ENCODE measurements around the gene CHD2.
A peak's percentile ranks its signal among the peaks of the same experiment; 100 is the strongest.

Gene CHD2

GRCh38 chr15:92909136-92909781 lies 9.1 kb downstream of the CHD2 start:
- no peak overlapping the region for H3K4ac ChIP-seq (ENCODE audit: low read depth in 1 of 2, low read length in 2 of 2)
- H2BK5ac ChIP-seq (ENCODE audit: low read depth, low read length, poor library complexity, severe bottlenecking): peak overlapping the region; percentile 92
- DNase-seq: no peak
- peaks cover 5 to 33% of the 10 kb centered on the region in 2 experiments for H3K36me3 ChIP-seq (ENCODE audit: control insufficient read depth in 1 of 2, insufficient read depth in 2 of 2, low read depth in 1 of 2, low read length in 2 of 2)
- WGBS: 51% methylated on average over 5 of the region's 7 CpGs
- H3K4me3 ChIP-seq (ENCODE audit: insufficient read depth in 1 of 2, low read depth in 1 of 2, low read length in 2 of 2): peak overlapping the region in 1 of 2 experiments; percentile 62
- H3K18ac ChIP-seq (ENCODE audit: low read depth in 1 of 2, low read length in 2 of 2): no peak overlapping the region
- H3K27ac ChIP-seq (ENCODE audit: low read length, poor library complexity, severe bottlenecking): peak overlapping the region; percentile 98
- peak overlapping the region; percentile 55 for H3K4me2 ChIP-seq (ENCODE audit: low read length, poor library complexity, severe bottlenecking)
- H3K14ac ChIP-seq (ENCODE audit: low read length in 2 of 2): peak overlapping the region in 1 of 2 experiments; percentile 42
- H2BK120ac ChIP-seq (ENCODE audit: low read depth, low read length): no peak overlapping the region
- H3K9ac ChIP-seq (ENCODE audit: low read length): peak overlapping the region; percentile 100
- H4K8ac ChIP-seq (ENCODE audit: low read length): no peak overlapping the region
- no peaks in the 10 kb centered on the region for H3K79me1 ChIP-seq (replicated peaks; ENCODE audit: low read length, poor library complexity, severe bottlenecking)
- no peak overlapping the region for H2AFZ ChIP-seq (ENCODE audit: low read depth, low read length)
- no peaks in the 10 kb centered on the region for H3K9me3 ChIP-seq (ENCODE audit: control insufficient read depth, low read length)
- peaks cover 16% of the 10 kb centered on the region for H3K4me1 ChIP-seq (ENCODE audit: control insufficient read depth, insufficient read depth, low read depth, low read length)
- H3K27me3 ChIP-seq (ENCODE audit: control insufficient read depth in 1 of 2, insufficient read depth in 1 of 2, low read length in 2 of 2): no peaks in the 10 kb centered on the region
- peak overlapping the region in 1 of 2 experiments; percentile 34 for H2BK12ac ChIP-seq (ENCODE audit: low read length in 2 of 2)
- no peak overlapping the region for H2BK15ac ChIP-seq (ENCODE audit: low read depth, poor library complexity, severe bottlenecking)
- H2AK5ac ChIP-seq (ENCODE audit: low read length, severe bottlenecking): peak overlapping the region; percentile 99
- H3K23ac ChIP-seq (ENCODE audit: low read length in 2 of 2): peak overlapping the region in 1 of 2 experiments; percentile 93
- H4K91ac ChIP-seq (ENCODE audit: low read length): no peak overlapping the region

- H3K4me1 ChIP-seq (ENCODE audit: control insufficient read depth, insufficient read depth, low read depth, low read length): peaks cover 16% of the 10 kb centered on the region
- H2BK120ac ChIP-seq (ENCODE audit: low read depth, low read length): no peak overlapping the region
- no peaks in the 10 kb centered on the region for H3K9me3 ChIP-seq (ENCODE audit: control insufficient read depth, low read length)
- H2AK5ac ChIP-seq (ENCODE audit: low read length, severe bottlenecking): no peak overlapping the region
- no peak for DNase-seq
- peak overlapping the region; percentile 98 for H3K27ac ChIP-seq (ENCODE audit: low read length, poor library complexity, severe bottlenecking)
- H3K23ac ChIP-seq (ENCODE audit: low read length in 2 of 2): no peak overlapping the region
- H3K4me3 ChIP-seq (ENCODE audit: insufficient read depth in 1 of 2, low read depth in 1 of 2, low read length in 2 of 2): no peak overlapping the region
- no peak overlapping the region for H2AFZ ChIP-seq (ENCODE audit: low read depth, low read length)
- no peak overlapping the region for H3K14ac ChIP-seq (ENCODE audit: low read length in 2 of 2)
- H2BK12ac ChIP-seq (ENCODE audit: low read length in 2 of 2): no peak overlapping the region
- WGBS: over 99% methylated on average over 12 of the region's 13 CpGs
- no peak overlapping the region for H3K4ac ChIP-seq (ENCODE audit: low read depth in 1 of 2, low read length in 2 of 2)
- no peaks in the 10 kb centered on the region for H3K27me3 ChIP-seq (ENCODE audit: control insufficient read depth in 1 of 2, insufficient read depth in 1 of 2, low read length in 2 of 2)
- no peak overlapping the region for H3K4me2 ChIP-seq (ENCODE audit: low read length, poor library complexity, severe bottlenecking)
- H3K18ac ChIP-seq (ENCODE audit: low read depth in 1 of 2, low read length in 2 of 2): no peak overlapping the region
- no peak overlapping the region for H2BK5ac ChIP-seq (ENCODE audit: low read depth, low read length, poor library complexity, severe bottlenecking)
- H2BK15ac ChIP-seq (ENCODE audit: low read depth, poor library complexity, severe bottlenecking): no peak overlapping the region
- peak overlapping the region; percentile 21 for H3K9ac ChIP-seq (ENCODE audit: low read length)
- no peaks in the 10 kb centered on the region for H3K79me1 ChIP-seq (replicated peaks; ENCODE audit: low read length, poor library complexity, severe bottlenecking)
- no peak overlapping the region for H4K8ac ChIP-seq (ENCODE audit: low read length)
- peaks cover 5 to 41% of the 10 kb centered on the region in 2 experiments for H3K36me3 ChIP-seq (ENCODE audit: control insufficient read depth in 1 of 2, insufficient read depth in 2 of 2, low read depth in 1 of 2, low read length in 2 of 2)
- no peak overlapping the region for H4K91ac ChIP-seq (ENCODE audit: low read length)
Observed at GRCh38 chr15:92910451-92910850, 10.3 kb downstream of the CHD2 start.

- Histone ChIP-seq H3K4ac (ENCODE audit: low read depth in 1 of 2, low read length in 2 of 2) (no peak overlapping the region), H3K4me1 (ENCODE audit: control insufficient read depth, insufficient read depth, low read depth, low read length) (peaks cover 22% of the 10 kb centered on the region), H3K9me3 (ENCODE audit: control insufficient read depth, low read length) (no peaks in the 10 kb centered on the region), H3K36me3 (ENCODE audit: control insufficient read depth in 1 of 2, insufficient read depth in 2 of 2, low read depth in 1 of 2, low read length in 2 of 2) (peaks cover 14 to 63% of the 10 kb centered on the region in 2 experiments), H2BK12ac (ENCODE audit: low read length in 2 of 2) (no peak overlapping the region), H4K8ac (ENCODE audit: low read length) (no peak overlapping the region), H3K4me2 (ENCODE audit: low read length, poor library complexity, severe bottlenecking) (no peak overlapping the region), H3K79me1 (replicated peaks; ENCODE audit: low read length, poor library complexity, severe bottlenecking) (no peaks in the 10 kb centered on the region), H2AK5ac (ENCODE audit: low read length, severe bottlenecking) (peak overlapping the region; percentile 67), H4K91ac (ENCODE audit: low read length) (no peak overlapping the region), H3K4me3 (ENCODE audit: insufficient read depth in 1 of 2, low read depth in 1 of 2, low read length in 2 of 2) (peak overlapping the region in 1 of 2 experiments; percentile 19), H3K9ac (ENCODE audit: low read length) (peak overlapping the region; percentile 63), H3K18ac (ENCODE audit: low read depth in 1 of 2, low read length in 2 of 2) (no peak overlapping the region), H3K14ac (ENCODE audit: low read length in 2 of 2) (no peak overlapping the region), H3K27ac (ENCODE audit: low read length, poor library complexity, severe bottlenecking) (peak overlapping the region; percentile 44), H3K23ac (ENCODE audit: low read length in 2 of 2) (no peak overlapping the region), H2BK15ac (ENCODE audit: low read depth, poor library complexity, severe bottlenecking) (no peak overlapping the region), H2AFZ (ENCODE audit: low read depth, low read length) (no peak overlapping the region), H3K27me3 (ENCODE audit: control insufficient read depth in 1 of 2, insufficient read depth in 1 of 2, low read length in 2 of 2) (no peaks in the 10 kb centered on the region), H2BK5ac (ENCODE audit: low read depth, low read length, poor library complexity, severe bottlenecking) (no peak overlapping the region), H2BK120ac (ENCODE audit: low read depth, low read length) (no peak overlapping the region)
- 100% methylated on average over 1 of the region's 1 CpG for WGBS
- DNase-seq: no peak
Observed at GRCh38 chr15:92914103-92914499, 14.0 kb downstream of the CHD2 start.

- Histone ChIP-seq H2BK12ac (ENCODE audit: low read length in 2 of 2) (no peak overlapping the region), H2BK15ac (ENCODE audit: low read depth, poor library complexity, severe bottlenecking) (no peak overlapping the region), H3K4ac (ENCODE audit: low read depth in 1 of 2, low read length in 2 of 2) (no peak overlapping the region), H3K27ac (ENCODE audit: low read length, poor library complexity, severe bottlenecking) (peak overlapping the region; percentile 93), H3K14ac (ENCODE audit: low read length in 2 of 2) (no peak overlapping the region), H4K91ac (ENCODE audit: low read length) (no peak overlapping the region), H3K9ac (ENCODE audit: low read length) (peak overlapping the region; percentile 63), H3K4me1 (ENCODE audit: control insufficient read depth, insufficient read depth, low read depth, low read length) (peaks cover 19% of the 10 kb centered on the region), H4K8ac (ENCODE audit: low read length) (no peak overlapping the region), H3K9me3 (ENCODE audit: control insufficient read depth, low read length) (no peaks in the 10 kb centered on the region), H3K4me3 (ENCODE audit: insufficient read depth in 1 of 2, low read depth in 1 of 2, low read length in 2 of 2) (no peak overlapping the region), H3K4me2 (ENCODE audit: low read length, poor library complexity, severe bottlenecking) (peak overlapping the region; percentile 46), H2BK5ac (ENCODE audit: low read depth, low read length, poor library complexity, severe bottlenecking) (no peak overlapping the region), H3K36me3 (ENCODE audit: control insufficient read depth in 1 of 2, insufficient read depth in 2 of 2, low read depth in 1 of 2, low read length in 2 of 2) (peaks cover 14 to 61% of the 10 kb centered on the region in 2 experiments), H2AK5ac (ENCODE audit: low read length, severe bottlenecking) (peak overlapping the region; percentile 96), H2AFZ (ENCODE audit: low read depth, low read length) (no peak overlapping the region), H3K79me1 (replicated peaks; ENCODE audit: low read length, poor library complexity, severe bottlenecking) (no peaks in the 10 kb centered on the region), H2BK120ac (ENCODE audit: low read depth, low read length) (no peak overlapping the region), H3K27me3 (ENCODE audit: control insufficient read depth in 1 of 2, insufficient read depth in 1 of 2, low read length in 2 of 2) (no peaks in the 10 kb centered on the region), H3K18ac (ENCODE audit: low read depth in 1 of 2, low read length in 2 of 2) (no peak overlapping the region), H3K23ac (ENCODE audit: low read length in 2 of 2) (no peak overlapping the region)
- 69% methylated on average over 4 of the region's 4 CpGs for WGBS
- DNase-seq: no peak
Observed at GRCh38 chr15:92914768-92915221, 14.7 kb downstream of the CHD2 start.

Data from mesenchymal stem cell (in vitro differentiated cells and primary cell).